ENCODE data around the gene PCOLCE2.

DNA sequence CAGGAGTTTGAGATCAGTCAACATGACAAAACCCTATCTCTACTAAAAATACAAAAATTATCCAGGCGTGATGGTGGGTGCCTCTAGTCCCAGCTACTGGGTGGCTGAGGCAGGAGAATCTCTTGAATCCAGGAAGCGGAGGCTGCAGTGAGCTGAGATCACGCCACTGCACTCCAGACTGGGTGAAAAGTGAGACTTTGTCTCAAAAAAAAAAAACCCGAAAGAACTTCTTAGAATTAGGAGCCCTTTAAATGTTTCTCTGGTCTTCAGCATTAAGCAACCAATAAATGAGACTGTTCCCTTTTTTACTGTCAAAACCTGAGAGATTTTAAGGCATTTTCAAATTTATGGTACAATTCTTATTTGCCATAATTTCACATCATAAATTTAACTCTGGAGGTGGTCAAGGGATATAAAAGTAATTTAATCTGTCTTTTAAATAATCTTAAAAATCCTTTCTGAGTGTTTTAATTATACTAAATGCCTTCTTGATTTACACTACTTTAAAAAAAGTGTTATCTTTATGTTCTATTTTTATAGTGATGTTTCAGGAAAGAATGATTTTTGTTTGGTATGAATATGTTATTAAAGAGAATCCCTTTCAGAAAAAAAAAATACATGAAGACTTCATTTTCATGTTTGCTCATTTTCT lies 10.1 kb downstream of the PCOLCE2 start:
- no peak for TF ChIP-seq POLR2AphosphoS5 (IDR thresholded peaks at IDR 0.05)
- TF ChIP-seq, protein P1, sequence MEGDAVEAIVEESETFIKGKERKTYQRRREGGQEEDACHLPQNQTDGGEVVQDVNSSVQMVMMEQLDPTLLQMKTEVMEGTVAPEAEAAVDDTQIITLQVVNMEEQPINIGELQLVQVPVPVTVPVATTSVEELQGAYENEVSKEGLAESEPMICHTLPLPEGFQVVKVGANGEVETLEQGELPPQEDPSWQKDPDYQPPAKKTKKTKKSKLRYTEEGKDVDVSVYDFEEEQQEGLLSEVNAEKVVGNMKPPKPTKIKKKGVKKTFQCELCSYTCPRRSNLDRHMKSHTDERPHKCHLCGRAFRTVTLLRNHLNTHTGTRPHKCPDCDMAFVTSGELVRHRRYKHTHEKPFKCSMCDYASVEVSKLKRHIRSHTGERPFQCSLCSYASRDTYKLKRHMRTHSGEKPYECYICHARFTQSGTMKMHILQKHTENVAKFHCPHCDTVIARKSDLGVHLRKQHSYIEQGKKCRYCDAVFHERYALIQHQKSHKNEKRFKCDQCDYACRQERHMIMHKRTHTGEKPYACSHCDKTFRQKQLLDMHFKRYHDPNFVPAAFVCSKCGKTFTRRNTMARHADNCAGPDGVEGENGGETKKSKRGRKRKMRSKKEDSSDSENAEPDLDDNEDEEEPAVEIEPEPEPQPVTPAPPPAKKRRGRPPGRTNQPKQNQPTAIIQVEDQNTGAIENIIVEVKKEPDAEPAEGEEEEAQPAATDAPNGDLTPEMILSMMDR (IDR thresholded peaks at IDR 0.05) = no peak
- no peak for TF ChIP-seq POLR2A (IDR thresholded peaks at IDR 0.05; ENCODE audit: low read depth)
